Spleen (tissue), 7 donors: Measurements from ENCODE around the gene LRP1B.

Source experiments
- POLR2AphosphoS5 ChIP-seq, 3 donors: sonication (generic); formaldehyde crosslinking; IDR thresholded peaks; one replicate each; pipeline ENCODE4 v1.5.1; 2017; ENCODE audit warnings: antibody characterized with exemption in 3 of 3
- TF ChIP-seq, protein P1 (sequence below), 11 experiments: fragments of 200-600 bp in 7 of 11; fragments of 450-650 bp in 4 of 11; sonication (generic) in 4 of 11; IDR thresholded peaks in 8 of 11; conservative IDR thresholded peaks in 3 of 11; 1 replicate in 7 of 11; 2 replicates in 4 of 11; pipeline versions ENCODE4 v1.4.0 to v1.8.0; 2016 to 2021; ENCODE audit warnings: antibody characterized with exemption in 11 of 11, inconsistent platforms in 4 of 11, mild to moderate bottlenecking in 1 of 11
- donor health status: DM: no; HTN: no; CAD: no; lungs with moderate emphysema.
- donor health status: DM: no; HTN: no; CAD: no.
- donor health status: DM: no; HTN: no; CAD: no.

DNA sequence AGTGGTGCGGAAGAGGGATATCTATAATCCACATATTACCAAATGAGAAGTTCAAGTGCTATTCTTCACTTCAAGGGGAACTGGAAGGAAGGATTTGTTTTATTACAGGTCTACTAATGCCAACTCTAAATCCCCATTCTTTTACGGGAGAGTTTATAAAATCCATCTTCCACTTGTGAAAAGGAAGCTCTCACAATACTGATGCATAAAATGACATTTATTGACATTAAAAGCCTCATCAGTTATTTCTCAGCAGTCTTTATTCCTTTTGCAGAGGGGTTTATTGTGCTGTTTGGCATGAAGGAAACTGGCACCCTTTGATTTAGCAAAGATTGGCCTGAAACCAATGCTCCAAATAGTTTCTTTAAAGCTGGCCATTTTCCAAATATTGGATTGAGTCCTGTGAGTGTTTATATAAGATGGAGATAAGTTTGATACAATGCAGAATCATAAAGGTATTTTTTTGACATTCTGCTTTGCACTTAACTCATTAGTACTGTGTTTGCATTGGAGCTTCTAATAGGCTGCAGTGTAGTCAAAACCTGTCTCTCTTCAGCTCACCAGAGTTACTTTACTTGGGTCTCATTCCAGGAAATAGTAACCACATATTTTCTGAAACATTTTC lies 26.6 kb downstream of the LRP1B start:
- TF ChIP-seq, protein P1, sequence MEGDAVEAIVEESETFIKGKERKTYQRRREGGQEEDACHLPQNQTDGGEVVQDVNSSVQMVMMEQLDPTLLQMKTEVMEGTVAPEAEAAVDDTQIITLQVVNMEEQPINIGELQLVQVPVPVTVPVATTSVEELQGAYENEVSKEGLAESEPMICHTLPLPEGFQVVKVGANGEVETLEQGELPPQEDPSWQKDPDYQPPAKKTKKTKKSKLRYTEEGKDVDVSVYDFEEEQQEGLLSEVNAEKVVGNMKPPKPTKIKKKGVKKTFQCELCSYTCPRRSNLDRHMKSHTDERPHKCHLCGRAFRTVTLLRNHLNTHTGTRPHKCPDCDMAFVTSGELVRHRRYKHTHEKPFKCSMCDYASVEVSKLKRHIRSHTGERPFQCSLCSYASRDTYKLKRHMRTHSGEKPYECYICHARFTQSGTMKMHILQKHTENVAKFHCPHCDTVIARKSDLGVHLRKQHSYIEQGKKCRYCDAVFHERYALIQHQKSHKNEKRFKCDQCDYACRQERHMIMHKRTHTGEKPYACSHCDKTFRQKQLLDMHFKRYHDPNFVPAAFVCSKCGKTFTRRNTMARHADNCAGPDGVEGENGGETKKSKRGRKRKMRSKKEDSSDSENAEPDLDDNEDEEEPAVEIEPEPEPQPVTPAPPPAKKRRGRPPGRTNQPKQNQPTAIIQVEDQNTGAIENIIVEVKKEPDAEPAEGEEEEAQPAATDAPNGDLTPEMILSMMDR (IDR thresholded peaks at IDR 0.05 in 8 of 11, conservative IDR thresholded peaks at IDR 0.05 in 3 of 11) = no peak
- TF ChIP-seq POLR2AphosphoS5 (IDR thresholded peaks at IDR 0.05) = no peak
